HepG2 (cell line): ENCODE measurements around the gene PCSK5. TPM values are rescaled to one million over a fixed set of nuclear protein-coding genes. Genes with fewer than 3 reads are reported as not detected.

Experiments used
- ATAC-seq: fragments of 200-7000 bp; cut with Tn5 transposase; 3 replicates; pipeline ENCODE4 v1.9.1; 2020; ENCODE audit warnings: mild to moderate bottlenecking, moderate library complexity
- BruUV-seq: library from RNA; stranded (reverse); fragments of 400-500 nt; replicated peaks from 2 replicates; lab custom pipeline; 2021; lab: Mats Ljungman, UMichigan
- CTCF ChIA-PET: fragments of 300-600 bp; formaldehyde crosslinking; extraction: SDS; loops from one replicate; lab custom pipeline; 2021; ENCODE audit warnings: low total read pairs, inconsistent platforms, low intra/inter-chr PET ratio; lab: Yijun Ruan, JAX
- POLR2A ChIA-PET: fragments of 350-600 bp; sonication (Branson Sonifier 250); formaldehyde crosslinking; loops from one replicate; lab custom pipeline; 2020; ENCODE audit warnings: antibody characterized with exemption, inconsistent platforms; lab: Yijun Ruan, JAX
- DNase-seq: peaks from one replicate; pipeline ENCODE4 v3.0.0-alpha.2; 2015; ENCODE audit warnings: low spot score
- FAIRE-seq: peaks from 3 replicates; lab custom pipeline; 2011; peaks lifted over from hg19 to GRCh38; lab: Jason Lieb, UNC
- H2AFZ ChIP-seq: one replicate; pipeline ENCODE4 v1.6.1; 2011; ENCODE audit warnings: low read length, inconsistent platforms
- H3K27ac ChIP-seq: fragments of 300-600 bp; 3 replicates; pipeline ENCODE4 v1.8.0; 2011; ENCODE audit warnings: mixed run types, mild to moderate bottlenecking, mixed read lengths, low read length, inconsistent platforms; ENCODE audit not compliant: insufficient read depth; ENCODE audit errors: extremely low read length
- H3K27me3 ChIP-seq, 2 experiments: fragments of 200-600 bp in 1 of 2; 2 replicates in 1 of 2; 3 replicates in 1 of 2; pipeline versions ENCODE4 v1.6.0 to v1.8.0; 2011; ENCODE audit warnings: low read length in 2 of 2, mild to moderate bottlenecking in 2 of 2, moderate library complexity in 2 of 2, inconsistent platforms in 1 of 2; ENCODE audit not compliant: insufficient read depth in 2 of 2, control insufficient read depth in 1 of 2
- H3K36me3 ChIP-seq, 2 experiments: fragments of 200-600 bp in 1 of 2; replicated peaks in 1 of 2; 2 replicates in 1 of 2; 3 replicates in 1 of 2; pipeline versions ENCODE4 v1.5.1 to v1.8.0; 2011; ENCODE audit warnings: low read length in 2 of 2, inconsistent platforms in 1 of 2; ENCODE audit not compliant: insufficient read depth in 2 of 2, control insufficient read depth in 1 of 2
- H3K4me1 ChIP-seq: 2 replicates; pipeline ENCODE4 v1.5.1; 2012; ENCODE audit warnings: low read length, inconsistent platforms; ENCODE audit not compliant: insufficient read depth
- H3K4me2 ChIP-seq: 2 replicates; pipeline ENCODE4 v1.6.0; 2011; ENCODE audit warnings: low read depth, low read length, inconsistent platforms
- H3K4me3 ChIP-seq, 3 experiments: fragments of 200-600 bp in 1 of 3; sonication (generic), shearing (Covaris generic) in 1 of 3; replicated peaks in 1 of 3; 2 replicates each; pipeline ENCODE4 v1.5.1; 2011 to 2016; ENCODE audit warnings: low read length in 3 of 3, inconsistent platforms in 2 of 3, low read depth in 2 of 3, mild to moderate bottlenecking in 2 of 3, control low read depth in 1 of 3, mixed read lengths in 1 of 3; ENCODE audit not compliant: insufficient read depth in 1 of 3
- H3K79me2 ChIP-seq: one replicate; pipeline ENCODE4 v1.6.1; 2011; ENCODE audit warnings: low read length, inconsistent platforms; ENCODE audit not compliant: insufficient read depth
- H3K9ac ChIP-seq: 2 replicates; pipeline ENCODE4 v1.6.0; 2011; ENCODE audit warnings: mild to moderate bottlenecking, low read depth, low read length, inconsistent platforms; ENCODE audit not compliant: insufficient read depth
- H3K9me3 ChIP-seq: 2 replicates; pipeline ENCODE4 v1.5.1; 2012; ENCODE audit warnings: mild to moderate bottlenecking, low read length
- H4K20me1 ChIP-seq: 2 replicates; pipeline ENCODE4 v1.6.0; 2011; ENCODE audit warnings: inconsistent platforms, mild to moderate bottlenecking, low read length, moderate library complexity; ENCODE audit not compliant: insufficient read depth
- AGO2 ChIP-seq: fragments of 200-400 bp; formaldehyde crosslinking; optimal IDR thresholded peaks from 2 replicates; pipeline ENCODE3; 2017; ENCODE audit warnings: mild to moderate bottlenecking, low read depth, low read length, moderate library complexity
- ATF7-NPFF ChIP-seq: sonication (generic); formaldehyde crosslinking; IDR thresholded peaks from 2 replicates; pipeline ENCODE4 v1.8.1; 2023; ENCODE audit warnings: mild to moderate bottlenecking, low read depth, missing genetic modification reagents, moderate library complexity
- BHLHE40 ChIP-seq: IDR thresholded peaks from 2 replicates; pipeline ENCODE4 v1.6.1; 2011; ENCODE audit warnings: low read length, improper control_type of control experiment
- HOXA5 ChIP-seq: sonication (generic); formaldehyde crosslinking; IDR thresholded peaks from 2 replicates; pipeline ENCODE4 v1.4.0; 2020; ENCODE audit warnings: missing genetic modification reagents
- LCORL ChIP-seq, 2 experiments: fragments of 450-650 bp in 1 of 2; sonication (generic) in 1 of 2; formaldehyde crosslinking in 1 of 2; IDR thresholded peaks; 2 replicates each; pipeline versions ENCODE4 v1.5.0 to v1.6.1; 2017 to 2020; ENCODE audit warnings: antibody characterized with exemption in 1 of 2, missing genetic modification reagents in 1 of 2
- MAF1 ChIP-seq: sonication (generic); formaldehyde crosslinking; IDR thresholded peaks from 2 replicates; pipeline ENCODE4 v1.5.0; 2020; ENCODE audit warnings: missing genetic modification reagents, borderline replicate concordance
- MYNN ChIP-seq: sonication (generic); formaldehyde crosslinking; IDR thresholded peaks from 2 replicates; pipeline ENCODE4 v1.4.0; 2020; ENCODE audit warnings: mild to moderate bottlenecking, low read depth, missing genetic modification reagents
- RCOR2 ChIP-seq: IDR thresholded peaks from 2 replicates; pipeline ENCODE4 v1.6.1; 2016; ENCODE audit warnings: missing biosample characterization, missing genetic modification reagents
- RFX5 ChIP-seq: IDR thresholded peaks from 2 replicates; pipeline ENCODE4 v1.6.1; 2011; ENCODE audit warnings: low read depth, low read length, improper control_type of control experiment
- SIX4 ChIP-seq: sonication (generic); formaldehyde crosslinking; IDR thresholded peaks from 2 replicates; pipeline ENCODE4 v1.4.0; 2020; ENCODE audit warnings: missing genetic modification reagents
- SRSF1 ChIP-seq: fragments of 200-400 bp; formaldehyde crosslinking; optimal IDR thresholded peaks from 2 replicates; pipeline ENCODE3; 2017; ENCODE audit warnings: mild to moderate bottlenecking, low read depth, low read length, moderate library complexity
- ZNF484 ChIP-seq: sonication (generic); formaldehyde crosslinking; IDR thresholded peaks from 2 replicates; pipeline ENCODE4 v1.5.1; 2020; ENCODE audit warnings: mild to moderate bottlenecking, low read depth, missing genetic modification reagents, borderline replicate concordance
- WGBS: methylation state at CpG from one replicate; pipeline ENCODE4 v1.1.6; 2017; ENCODE audit warnings: low lambda C conversion rate; 5-methylcytosine and 5-hydroxymethylcytosine counted together
- in situ Hi-C: cut with HindIII; loops from 2 replicates; pipeline ENCODE4 v1.10.0; 2017; ENCODE audit warnings: low pct_unique_long_range_greater_than_20kb; ENCODE audit not compliant: extremely low pct_ligation_motif_present
- intact Hi-C: fragments of 100-400 bp; cut with micrococcal nuclease; formaldehyde crosslinking; loops from one replicate; pipeline ENCODE4 v1.10.0; 2022; ENCODE audit not compliant: unreplicated experiment
- polyA plus RNA-seq, 8 experiments: library from polyadenylated mRNA; depleted of rRNA in 3 of 8; stranded (reverse) in 7 of 8; unstranded in 1 of 8; fragments of >200 nt; fragmentation: Illumina TruSeq in 4 of 8; extraction: Trizol in 4 of 8; gene quantifications; 2 replicates each; pipeline versions ENCODE4 v1.2.1 to v1.2.3, GENCODE V29; 2011 to 2016; ENCODE audit warnings: low read depth in 4 of 8, missing spikeins in 1 of 8, mixed read lengths in 1 of 8; ENCODE audit not compliant: insufficient read depth in 1 of 8
- total RNA-seq, 5 experiments: library from RNA; depleted of rRNA; stranded (reverse); fragments of >200 nt; fragmentation: Illumina TruSeq; extraction: Trizol; gene quantifications; 2 replicates each; pipeline ENCODE4 v1.2.3, GENCODE V29; 2016; ENCODE audit warnings: low read depth in 1 of 5
- TF ChIP-seq, protein P1 (sequence below): sonication (generic); formaldehyde crosslinking; IDR thresholded peaks from 2 replicates; pipeline ENCODE4 v1.9.0; 2021; ENCODE audit warnings: missing genetic modification reagents, mild to moderate bottlenecking, borderline replicate concordance
- TF ChIP-seq, protein P2 (sequence below): sonication (generic); formaldehyde crosslinking; IDR thresholded peaks from 2 replicates; pipeline ENCODE4 v1.4.0; 2020; ENCODE audit warnings: missing genetic modification reagents

Gene PCSK5
- total and polyA plus RNA-seq, 2 of the 13 experiments (the other 11 are each of a cell fraction or from before 2014, with no cell fraction given) = 0.55 to 0.66 TPM

DNA sequence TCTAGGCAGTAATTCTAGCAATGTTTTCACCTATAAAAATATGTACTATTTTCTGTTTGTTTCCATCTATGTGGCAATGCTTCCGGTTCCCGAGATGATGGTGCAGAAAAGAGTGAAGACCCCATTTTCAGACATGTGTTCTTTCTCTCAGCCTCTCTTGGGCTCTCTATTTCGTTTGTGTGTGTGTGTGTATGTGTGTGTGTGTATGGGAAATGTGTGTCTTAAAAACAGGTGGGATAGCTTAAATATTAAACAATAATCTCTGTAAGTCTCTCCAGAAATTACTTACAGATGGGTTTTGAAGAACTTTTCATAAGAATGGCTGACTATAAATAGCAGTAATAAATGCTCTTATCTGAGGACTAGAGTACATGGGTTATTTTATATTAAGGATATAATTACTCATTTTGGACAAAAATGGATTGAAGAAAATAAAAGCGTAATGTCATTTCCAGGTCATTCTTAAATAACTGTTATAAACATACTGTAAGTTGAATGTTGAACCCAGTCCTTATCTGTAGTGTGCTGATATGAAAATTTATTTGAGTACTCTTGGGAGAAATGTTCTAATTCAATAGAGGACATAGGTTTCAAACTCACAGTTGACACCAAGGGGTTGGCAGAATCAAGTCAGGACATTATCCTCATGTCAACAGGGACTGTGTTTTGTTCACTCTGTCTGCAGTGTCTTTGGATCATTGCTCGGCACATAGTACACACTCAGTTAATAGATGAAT is 31.1 kb downstream of the PCSK5 start (continued):
- TF ChIP-seq RFX5 (no peak), MAF1 (CRISPR knock-in tag) (no peak)

DNA sequence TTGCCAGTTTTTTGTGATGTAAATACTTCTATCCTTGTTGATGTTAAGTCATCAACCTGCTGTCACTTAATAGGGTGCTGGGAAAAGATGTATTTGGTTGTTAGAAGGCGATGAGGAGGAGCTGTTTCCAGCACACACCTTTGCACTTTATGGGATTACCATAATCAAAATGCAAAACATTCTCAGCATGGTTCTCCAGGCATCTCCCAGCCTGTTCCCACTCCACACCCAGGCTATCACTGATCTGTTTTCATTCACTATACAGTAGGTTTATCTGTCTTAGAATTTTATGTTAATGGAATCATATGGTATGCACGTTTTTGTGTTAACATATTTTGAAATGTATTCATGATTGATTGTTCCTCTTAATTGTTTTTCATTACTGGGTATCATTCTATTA is 35.9 kb downstream of the PCSK5 start:
- H3K4me3 ChIP-seq = no peak overlapping the region
- no peaks in the 10 kb centered on the region for H3K9me3 ChIP-seq
- ChIA-PET POLR2A (no interaction called here), CTCF (no interaction called here)
- H4K20me1 ChIP-seq = no peaks in the 10 kb centered on the region
- 20% methylated on average over 2 of the region's 2 CpGs for WGBS
- no TSS peak for BruUV-seq
- H3K27me3 ChIP-seq = no peaks in the 10 kb centered on the region
- intact Hi-C loops = no loop called here
- peaks cover 10% of the 10 kb centered on the region for H3K4me1 ChIP-seq
- no peaks in the 10 kb centered on the region for H3K79me2 ChIP-seq
- H3K27ac ChIP-seq = no peak overlapping the region
- FAIRE-seq (no peak), DNase-seq (no peak), ATAC-seq (no peak)
- H3K4me2 ChIP-seq = no peak overlapping the region
- no peak for TF ChIP-seq AGO2
- no peak for TF ChIP-seq SRSF1
- no peak for TF ChIP-seq SIX4
- no peak for TF ChIP-seq RCOR2
- H3K36me3 ChIP-seq = no peaks in the 10 kb centered on the region
- H2AFZ ChIP-seq = no peak overlapping the region
- in situ Hi-C loops = no loop called here
- H3K9ac ChIP-seq = no peak overlapping the region

DNA sequence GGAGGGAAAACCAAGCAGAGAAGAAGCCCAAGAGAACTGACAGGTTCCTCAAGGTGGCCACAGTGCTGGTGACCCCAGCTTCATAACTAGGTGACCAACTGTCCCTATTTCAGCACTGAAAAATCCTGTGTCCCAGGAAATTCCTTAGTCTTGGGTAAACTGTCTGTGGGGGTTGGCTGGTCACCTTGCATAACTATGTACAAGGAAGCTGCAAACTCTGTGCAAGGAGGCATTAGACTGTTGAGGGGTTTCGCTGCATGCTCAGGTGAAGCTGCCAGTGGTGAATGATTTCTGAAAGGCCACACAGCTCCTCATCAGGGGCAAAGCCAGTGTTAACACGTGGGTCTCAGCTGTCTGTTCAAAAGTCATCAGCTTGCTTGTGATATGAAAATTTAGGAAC is 36.9 kb downstream of the PCSK5 start:
- Histone ChIP-seq H3K4me3 (no peak overlapping the region), H3K9ac (no peak overlapping the region), H3K27ac (no peak overlapping the region), H2AFZ (no peak overlapping the region), H4K20me1 (no peaks in the 10 kb centered on the region), H3K36me3 (no peaks in the 10 kb centered on the region), H3K79me2 (no peaks in the 10 kb centered on the region), H3K27me3 (no peaks in the 10 kb centered on the region), H3K9me3 (no peaks in the 10 kb centered on the region), H3K4me2 (no peak overlapping the region), H3K4me1 (peaks cover 16% of the 10 kb centered on the region)
- FAIRE-seq (no peak), DNase-seq (no peak), ATAC-seq (no peak)
- POLR2A ChIA-PET = no interaction called here
- intact Hi-C loops (no loop called here), in situ Hi-C loops (no loop called here)
- CTCF ChIA-PET = no interaction called here
- 6% methylated on average over 2 of the region's 2 CpGs for whole genome bisulfite sequencing
- no TSS peak for BruUV-seq
- TF ChIP-seq LCORL (IDR thresholded peaks at IDR 0.05) (no peak), LCORL (CRISPR knock-in tag; IDR thresholded peaks at IDR 0.05) (no peak), ATF7-NPFF (CRISPR knock-in tag) (no peak), HOXA5 (CRISPR knock-in tag) (no peak), RCOR2 (no peak), BHLHE40 (no peak), MYNN (CRISPR knock-in tag) (no peak), ZNF484 (CRISPR knock-in tag) (no peak)
- TF ChIP-seq, protein P1, sequence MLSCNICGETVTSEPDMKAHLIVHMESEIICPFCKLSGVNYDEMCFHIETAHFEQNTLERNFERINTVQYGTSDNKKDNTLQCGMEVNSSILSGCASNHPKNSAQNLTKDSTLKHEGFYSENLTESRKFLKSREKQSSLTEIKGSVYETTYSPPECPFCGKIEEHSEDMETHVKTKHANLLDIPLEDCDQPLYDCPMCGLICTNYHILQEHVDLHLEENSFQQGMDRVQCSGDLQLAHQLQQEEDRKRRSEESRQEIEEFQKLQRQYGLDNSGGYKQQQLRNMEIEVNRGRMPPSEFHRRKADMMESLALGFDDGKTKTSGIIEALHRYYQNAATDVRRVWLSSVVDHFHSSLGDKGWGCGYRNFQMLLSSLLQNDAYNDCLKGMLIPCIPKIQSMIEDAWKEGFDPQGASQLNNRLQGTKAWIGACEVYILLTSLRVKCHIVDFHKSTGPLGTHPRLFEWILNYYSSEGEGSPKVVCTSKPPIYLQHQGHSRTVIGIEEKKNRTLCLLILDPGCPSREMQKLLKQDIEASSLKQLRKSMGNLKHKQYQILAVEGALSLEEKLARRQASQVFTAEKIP (CRISPR knock-in tag) = no peak
- TF ChIP-seq, protein P2, sequence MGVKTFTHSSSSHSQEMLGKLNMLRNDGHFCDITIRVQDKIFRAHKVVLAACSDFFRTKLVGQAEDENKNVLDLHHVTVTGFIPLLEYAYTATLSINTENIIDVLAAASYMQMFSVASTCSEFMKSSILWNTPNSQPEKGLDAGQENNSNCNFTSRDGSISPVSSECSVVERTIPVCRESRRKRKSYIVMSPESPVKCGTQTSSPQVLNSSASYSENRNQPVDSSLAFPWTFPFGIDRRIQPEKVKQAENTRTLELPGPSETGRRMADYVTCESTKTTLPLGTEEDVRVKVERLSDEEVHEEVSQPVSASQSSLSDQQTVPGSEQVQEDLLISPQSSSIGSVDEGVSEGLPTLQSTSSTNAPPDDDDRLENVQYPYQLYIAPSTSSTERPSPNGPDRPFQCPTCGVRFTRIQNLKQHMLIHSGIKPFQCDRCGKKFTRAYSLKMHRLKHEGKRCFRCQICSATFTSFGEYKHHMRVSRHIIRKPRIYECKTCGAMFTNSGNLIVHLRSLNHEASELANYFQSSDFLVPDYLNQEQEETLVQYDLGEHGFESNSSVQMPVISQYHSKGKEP (CRISPR knock-in tag) = no peak
